Posterior cingulate gyrus (tissue), 11 donors: Measurements from ENCODE around the gene MRGPRG.
"Not testable (repeated sequence)": the region's sequence is repeated elsewhere in the genome, so short reads cannot be mapped to it uniquely, and the experiment has no call there.

Experiments used
- DNase-seq, 10 donors: peaks; one replicate each; pipeline versions ENCODE4 v3.0.0 to v3.0.0-alpha.2; 2020 to 2021; ENCODE audit warnings: mixed read lengths in 3 of 10
- intact Hi-C: fragments of 100-400 bp; cut with DNase I; formaldehyde crosslinking; loops from one replicate; pipeline ENCODE4 v1.15.1; 2023

MRGPRG gene, protein sequence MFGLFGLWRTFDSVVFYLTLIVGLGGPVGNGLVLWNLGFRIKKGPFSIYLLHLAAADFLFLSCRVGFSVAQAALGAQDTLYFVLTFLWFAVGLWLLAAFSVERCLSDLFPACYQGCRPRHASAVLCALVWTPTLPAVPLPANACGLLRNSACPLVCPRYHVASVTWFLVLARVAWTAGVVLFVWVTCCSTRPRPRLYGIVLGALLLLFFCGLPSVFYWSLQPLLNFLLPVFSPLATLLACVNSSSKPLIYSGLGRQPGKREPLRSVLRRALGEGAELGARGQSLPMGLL

DNA sequence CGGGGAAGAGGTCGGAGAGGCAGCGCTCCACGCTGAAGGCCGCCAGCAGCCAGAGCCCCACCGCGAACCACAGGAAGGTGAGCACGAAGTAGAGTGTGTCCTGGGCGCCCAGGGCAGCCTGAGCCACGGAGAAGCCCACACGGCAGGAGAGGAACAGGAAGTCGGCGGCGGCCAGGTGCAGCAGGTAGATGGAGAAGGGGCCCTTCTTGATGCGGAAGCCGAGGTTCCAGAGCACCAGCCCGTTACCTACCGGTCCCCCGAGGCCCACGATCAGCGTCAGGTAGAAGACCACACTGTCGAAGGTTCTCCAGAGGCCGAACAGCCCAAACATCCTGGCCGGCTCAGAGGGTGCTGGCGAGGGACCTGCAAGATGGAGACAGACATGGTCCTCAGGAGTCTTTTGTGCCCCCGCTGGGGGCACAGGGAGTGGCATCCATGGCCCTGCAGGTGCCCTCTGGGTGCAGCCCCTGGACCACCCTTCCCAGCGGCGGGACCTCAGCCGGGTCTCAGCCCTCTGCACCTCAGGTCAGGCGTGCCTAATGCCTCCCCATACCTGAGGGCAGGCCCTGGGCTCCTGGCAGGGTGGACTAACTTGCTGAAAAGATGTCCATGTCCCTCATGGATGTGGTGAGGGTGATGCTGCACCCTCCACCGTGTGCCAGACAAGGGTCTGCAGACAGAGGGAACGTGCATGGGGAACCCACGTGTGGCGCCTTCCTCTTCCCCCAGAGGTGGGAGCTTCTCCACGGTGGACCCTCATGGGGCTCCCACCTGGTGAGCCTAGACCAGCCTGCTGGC, at the start of gene MRGPRG:
TSS of gene MRGPRG (minus strand) at position 331 of the 798 bp plus-strand sequence. CDS start at position 331, 0 bp downstream.
- intact Hi-C loops = loop anchor here (5.0 to 10.0 kb wide), 3 partner anchors 51 to 124 kb away; partner anchors contain the start of gene OSBPL5
- peak in 6 of 10 donors; percentile 4 to 80 (median 30) for DNase-seq

DNA sequence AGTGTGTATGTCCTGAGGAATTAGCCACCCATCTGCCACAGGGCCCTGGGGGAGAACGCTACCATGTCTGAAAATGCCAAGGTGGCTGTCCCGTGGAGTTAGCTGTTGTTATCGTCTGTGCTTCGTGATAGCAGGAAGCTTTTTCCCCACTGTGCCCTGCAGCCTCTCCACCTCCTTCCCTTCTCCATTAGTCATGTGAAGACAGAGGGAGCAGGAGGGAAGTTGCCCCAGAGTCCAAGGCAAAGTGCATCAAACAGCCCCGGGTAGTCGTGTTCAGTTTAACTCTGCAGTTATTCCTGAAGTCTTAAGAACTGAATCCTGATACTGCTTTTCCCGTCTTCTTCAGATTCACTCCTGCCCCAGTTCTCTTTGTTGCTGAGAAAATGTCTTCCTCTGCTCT, 43.9 kb upstream of the MRGPRG start:
- DNase-seq, intact Hi-C loops: not testable (repeated sequence)

DNA sequence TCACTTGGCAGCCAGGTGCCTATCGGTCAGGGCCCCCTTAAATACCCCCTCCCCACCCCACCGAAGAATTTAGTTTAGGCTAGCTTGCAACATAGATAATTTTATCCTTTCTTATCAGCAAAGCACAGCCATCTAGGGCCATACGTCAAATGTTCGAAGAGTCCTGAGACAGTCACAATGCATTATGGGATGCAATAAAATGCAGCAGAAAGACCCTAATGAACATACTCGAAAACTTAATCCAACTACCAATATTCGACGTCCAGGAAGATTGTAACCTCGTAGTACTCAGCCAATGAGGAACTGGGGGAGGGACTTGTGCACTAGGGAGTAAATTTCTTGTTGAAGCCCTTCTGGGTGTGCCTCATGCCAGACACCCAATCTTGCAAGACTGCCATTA, 43.2 kb upstream of the MRGPRG start:
- DNase-seq, intact Hi-C loops: not testable (repeated sequence)

DNA sequence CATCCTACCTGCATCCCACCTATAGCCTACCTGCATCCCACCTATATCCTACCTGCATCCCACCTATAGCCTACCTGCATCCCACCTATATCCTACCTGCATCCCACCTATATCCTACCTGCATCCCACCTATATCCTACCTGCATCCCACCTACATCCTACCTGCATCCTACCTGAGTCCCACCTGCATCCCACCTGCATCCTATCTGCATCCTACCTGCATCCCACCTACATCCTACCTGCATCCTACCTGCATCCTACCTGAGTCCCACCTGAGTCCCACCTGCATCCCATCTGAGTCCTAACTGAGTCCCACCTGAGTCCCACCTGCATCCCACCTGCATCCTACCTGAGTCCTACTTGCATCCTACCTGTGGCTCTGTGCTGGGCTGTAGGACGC, 38.9 kb upstream of the MRGPRG start:
- DNase-seq, intact Hi-C loops: not testable (repeated sequence)

DNA sequence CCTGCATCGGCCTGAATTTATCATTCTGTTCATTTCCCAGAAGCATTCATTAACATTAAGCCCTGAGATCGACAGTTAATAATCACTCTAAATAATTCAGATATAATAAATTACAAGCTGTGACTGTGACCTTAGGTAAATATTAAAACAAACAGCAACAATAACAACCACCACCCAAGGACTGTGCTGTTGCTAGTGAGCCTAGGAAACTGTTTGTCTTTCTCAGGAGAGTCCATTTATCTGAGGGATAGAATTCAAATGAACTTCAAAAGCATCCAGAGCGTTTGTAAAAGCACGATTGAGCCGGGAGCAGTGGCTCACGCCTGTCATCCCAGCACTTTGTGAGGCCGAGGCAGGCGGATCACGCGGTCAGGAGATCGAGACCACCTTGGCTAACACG, 36.6 kb upstream of the MRGPRG start:
- DNase-seq, intact Hi-C loops: not testable (repeated sequence)

DNA sequence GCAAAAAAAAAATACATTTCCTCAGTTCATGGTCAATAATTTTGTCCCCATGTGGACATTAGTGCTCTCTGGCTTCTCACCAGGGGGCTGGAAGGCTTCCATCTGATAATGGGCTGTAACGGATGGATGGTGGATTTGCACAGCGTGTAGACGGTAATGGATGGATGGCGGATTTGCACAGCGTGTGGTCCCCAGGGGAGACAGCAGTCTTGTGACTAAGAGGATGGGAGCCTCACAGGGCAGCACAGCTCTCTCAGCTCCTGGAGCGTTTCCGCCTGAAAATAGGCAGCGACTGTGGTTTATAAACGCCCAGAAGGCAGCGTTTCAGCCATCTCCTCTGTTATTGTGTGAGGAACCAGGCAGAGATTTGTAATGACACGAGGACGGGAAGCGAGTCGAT, 36.2 kb upstream of the MRGPRG start:
- DNase-seq, intact Hi-C loops: not testable (repeated sequence)

DNA sequence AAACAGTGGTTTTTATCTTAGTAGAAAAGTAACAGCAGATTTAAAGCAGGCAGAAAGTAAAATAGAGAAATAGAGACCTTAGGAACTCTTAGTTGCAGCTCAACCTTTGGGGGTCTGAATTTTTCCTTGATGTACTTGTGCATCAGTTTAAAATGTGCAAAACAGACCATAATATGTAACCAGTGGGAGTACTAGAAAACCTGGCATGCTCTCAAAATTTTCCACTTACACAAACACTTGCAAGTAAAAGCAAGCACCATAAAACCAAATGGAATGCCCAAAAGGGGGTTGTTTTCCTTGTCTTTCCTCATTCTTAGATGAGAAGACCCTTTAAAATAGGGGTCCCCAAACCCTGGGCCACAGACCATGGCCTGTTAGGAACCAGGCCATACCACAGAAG, 26.5 kb upstream of the MRGPRG start:
- intact Hi-C loops = no loop called here
- DNase-seq = no peak

DNA sequence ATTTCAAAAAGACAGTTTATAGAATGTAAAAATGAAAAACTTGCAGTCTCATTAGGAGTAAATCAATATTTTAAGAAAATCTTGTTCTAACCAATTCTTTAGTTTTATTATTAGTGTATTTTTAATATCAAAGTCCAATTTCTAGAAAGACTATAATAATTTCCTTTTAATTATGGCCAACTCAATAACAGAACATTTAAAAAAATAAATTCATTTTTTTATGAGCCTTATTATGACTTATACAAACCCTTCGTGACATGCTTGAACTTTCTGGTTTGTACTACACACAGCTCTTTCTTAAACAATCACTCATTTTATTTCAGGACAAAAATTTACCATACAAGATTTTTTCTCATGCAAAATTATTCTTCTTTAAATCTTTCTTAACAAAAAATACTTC, 25.3 kb upstream of the MRGPRG start:
- DNase-seq = no peak
- intact Hi-C loops = no loop called here

DNA sequence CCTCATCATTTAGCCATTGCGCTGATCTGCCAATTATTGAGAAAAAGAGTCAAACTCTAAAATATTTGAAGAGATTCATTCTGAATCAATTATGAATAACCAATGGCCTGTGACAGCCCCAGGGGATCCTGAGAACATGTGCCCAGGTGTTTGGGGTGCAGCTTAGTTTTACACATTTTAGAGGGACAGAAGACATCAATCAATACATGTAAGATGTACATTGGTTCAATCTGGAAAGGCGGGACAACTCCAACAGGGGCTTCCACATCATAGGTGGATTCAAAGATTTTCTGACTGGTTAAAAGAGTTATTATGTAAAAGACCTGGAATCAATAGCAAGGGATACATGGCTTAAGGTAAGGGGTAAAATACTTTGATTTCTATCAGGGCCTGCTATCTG, 18.5 kb upstream of the MRGPRG start:
- intact Hi-C loops = no loop called here
- DNase-seq = no peak

DNA sequence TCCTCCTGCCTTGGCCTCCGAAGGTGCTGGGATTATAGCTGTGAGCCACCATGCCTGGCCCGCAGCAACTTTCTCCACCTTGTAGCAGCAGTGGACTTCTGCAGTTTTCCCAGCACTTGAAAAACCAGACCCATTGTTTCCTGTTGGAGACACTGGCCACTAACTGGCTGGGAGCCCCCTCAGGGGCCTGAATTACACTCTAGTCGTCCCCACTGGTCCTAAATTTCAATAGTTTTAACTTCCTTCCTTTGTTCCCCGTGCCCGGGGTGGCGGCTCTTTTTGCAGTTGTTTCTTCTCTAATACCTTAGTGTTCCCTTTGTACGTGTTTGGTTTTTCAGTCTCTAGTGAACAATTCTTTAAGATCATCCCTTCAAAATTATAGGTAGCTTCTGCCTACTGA, 16.2 kb upstream of the MRGPRG start:
- peak in 1 of 10 donors; percentile 74 for DNase-seq
- intact Hi-C loops = no loop called here

DNA sequence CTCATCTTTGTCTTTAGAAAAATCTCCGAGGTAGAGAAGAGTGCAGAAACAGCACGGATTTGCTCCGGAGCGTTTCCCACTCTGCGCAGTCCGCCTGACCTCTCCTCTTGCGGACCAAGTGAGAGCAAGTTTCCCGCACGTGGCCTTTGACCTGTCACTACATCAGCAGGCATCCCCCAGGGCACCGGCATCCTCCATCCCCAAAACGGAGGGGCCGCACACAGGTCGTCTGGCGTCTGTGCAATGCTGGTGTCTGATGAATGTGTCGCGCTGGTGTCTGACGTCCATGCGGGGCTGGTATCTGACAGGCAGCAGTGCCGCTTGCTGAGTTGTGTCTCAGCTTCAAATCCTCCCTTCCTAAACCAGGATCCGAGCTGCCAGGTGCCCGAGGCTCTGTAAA, 14.3 kb upstream of the MRGPRG start:
- peak in 1 of 10 donors; percentile 49 for DNase-seq
- intact Hi-C loops = no loop called here

DNA sequence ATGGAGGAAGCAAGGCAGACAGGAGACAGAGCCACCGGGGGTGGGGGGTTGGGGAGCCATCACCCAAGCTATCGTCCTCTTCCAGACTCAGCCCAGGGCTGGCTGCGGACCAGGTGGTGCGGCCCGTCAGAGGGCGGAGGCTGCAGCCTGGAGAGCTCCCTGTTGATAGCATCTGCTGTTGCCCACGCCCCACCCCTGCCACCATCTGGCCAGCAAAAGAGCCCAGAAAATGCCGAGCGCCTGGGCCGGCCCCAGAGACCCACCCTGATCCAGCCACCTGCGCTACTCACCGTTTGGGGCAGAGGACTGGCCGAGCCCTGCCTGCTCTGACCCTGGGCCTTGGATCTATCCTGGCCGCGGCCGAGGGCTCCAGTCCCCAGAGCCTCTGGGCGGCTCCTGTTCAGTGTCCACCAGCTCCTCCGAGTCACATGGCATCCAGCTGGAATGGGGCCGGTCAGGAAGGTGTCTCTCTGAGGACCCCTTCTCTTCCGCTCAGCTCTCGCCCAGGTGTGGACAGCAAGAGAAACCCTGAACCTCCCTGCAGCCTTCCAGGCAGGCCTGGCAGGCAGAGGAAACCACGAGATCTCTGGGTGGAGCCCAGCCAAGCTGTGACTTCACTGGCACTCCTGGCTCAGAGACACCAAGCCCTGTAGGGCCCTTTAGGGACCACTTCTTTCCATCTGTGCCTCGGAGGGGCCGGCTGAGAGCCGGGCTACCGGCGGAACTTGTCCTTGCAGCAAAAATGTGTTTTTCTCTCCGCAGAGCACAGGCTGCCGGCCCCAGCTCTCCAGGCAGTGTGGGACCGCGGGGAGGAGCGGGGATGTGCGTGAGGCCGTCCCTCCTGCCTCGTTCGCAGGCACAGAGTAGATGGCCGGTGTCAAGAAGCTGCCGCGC, 13.5 kb upstream of the MRGPRG start, which contains the start of gene MRGPRE:
TSS of gene MRGPRE (minus strand) at position 567 of the 894 bp plus-strand sequence. CDS start 3,618 bp downstream, outside the sequence.
- intact Hi-C loops = no loop called here
- peak in 3 of 10 donors; percentile 77 to 87 (median 78) for DNase-seq

DNA sequence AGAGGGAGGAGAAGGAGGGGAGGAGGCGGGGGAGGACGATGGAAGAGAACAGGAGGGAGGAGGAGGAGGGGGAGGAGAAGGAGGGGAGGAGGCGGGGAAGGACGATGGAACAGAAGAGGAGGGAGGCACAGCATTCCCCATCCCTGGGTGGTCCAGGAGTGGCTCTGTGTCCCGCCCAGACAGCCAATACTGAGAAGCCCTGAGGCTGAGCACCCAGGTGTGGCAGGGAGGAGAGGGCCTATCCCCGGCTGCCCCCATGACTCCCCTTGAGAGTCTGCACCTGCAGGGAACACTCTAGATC, 12.9 kb upstream of the MRGPRG start:
- DNase-seq = no peak
- intact Hi-C loops = no loop called here

DNA sequence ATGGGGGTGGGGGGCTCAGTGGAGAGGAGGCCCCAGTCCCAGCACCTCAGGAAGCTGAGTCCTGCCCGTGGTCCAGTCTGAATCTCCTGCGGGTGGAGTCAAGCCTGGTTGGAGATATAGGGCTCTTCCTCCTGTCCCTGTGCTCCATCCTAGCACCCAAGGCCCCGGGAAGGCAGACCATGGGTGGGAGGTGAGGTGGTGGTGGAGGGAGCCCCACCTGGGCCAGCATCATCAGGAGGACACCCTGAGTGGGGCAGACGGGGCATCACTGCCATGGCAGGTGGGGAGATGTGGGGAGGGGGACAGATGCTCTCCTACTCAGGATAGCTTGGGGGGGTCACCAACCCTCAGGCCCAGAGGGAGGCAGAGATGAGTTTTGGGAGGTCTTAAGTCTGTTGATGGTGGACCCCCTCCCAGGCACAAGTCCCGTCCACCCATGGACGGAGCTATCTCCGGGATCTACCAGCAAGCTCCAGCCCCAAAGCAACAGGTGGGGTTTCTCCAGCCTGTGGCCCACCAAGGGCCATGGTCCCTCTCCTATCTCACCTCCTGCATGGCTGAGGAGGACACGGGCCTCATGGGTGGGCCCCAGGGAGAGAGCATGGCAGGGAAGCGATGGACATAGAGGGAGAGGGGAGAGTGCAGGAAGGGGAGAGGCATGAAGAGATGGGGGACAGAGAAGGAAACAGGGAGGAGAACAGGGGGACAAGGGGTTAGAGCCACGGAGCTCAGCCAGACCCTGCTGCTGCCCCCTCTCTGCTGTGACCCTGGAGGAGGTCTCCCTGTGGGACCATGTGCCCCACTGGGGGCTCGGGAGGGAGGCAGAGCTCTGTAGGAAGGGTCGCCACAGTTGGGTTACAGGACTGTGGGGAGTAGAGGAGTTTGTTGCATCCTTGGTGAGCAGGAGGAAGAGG, 12.3 kb upstream of the MRGPRG start:
- DNase-seq = peak in 3 of 10 donors; percentile 47 to 73 (median 66)
- intact Hi-C loops = no loop called here

DNA sequence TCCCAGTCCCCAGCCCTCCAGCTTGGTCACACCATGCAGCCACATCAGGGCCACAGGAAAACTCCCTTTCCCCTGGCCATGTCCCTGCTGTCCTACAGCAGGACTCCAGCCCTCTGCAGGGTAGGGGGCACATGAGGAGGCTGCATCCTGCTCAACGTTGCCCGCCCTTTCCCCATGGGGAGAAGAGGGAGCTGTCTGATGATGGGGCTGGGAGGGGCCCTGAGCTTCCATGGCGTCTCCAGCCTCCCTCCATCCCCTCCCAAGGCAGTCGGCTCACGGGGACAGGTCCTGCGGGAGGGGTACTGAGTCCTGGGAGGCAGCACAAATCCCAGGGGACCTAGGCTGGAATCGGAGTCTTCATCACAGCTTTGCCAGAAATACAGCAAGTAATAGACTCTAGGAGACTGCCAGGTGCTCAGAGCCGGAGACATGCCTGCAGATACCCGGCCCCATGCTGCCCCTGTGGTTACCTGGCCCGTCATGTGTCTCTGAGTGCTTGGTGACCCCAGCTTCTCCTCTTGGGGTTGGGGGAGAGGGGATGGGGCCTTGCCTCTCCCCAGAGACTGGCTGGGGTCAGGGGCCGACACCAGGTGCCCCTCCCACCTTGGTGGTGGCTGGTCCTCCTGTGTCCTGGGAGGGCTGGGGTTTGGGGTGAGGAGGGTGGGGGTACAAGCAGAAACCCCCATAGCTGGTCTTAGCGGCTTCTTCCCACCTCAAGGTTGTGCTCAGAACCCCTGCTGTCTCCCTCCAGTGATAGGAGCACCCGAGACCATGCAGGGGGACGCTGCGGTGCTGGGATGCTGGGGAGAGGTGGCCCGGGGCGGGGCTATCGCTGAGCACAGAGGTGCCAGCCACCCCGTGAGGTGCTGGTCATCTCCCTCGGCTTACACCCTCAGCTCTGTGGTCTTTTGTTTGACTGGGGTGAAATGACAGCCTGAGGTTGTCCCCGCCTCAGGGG, 11.3 kb upstream of the MRGPRG start:
- intact Hi-C loops = no loop called here

DNA sequence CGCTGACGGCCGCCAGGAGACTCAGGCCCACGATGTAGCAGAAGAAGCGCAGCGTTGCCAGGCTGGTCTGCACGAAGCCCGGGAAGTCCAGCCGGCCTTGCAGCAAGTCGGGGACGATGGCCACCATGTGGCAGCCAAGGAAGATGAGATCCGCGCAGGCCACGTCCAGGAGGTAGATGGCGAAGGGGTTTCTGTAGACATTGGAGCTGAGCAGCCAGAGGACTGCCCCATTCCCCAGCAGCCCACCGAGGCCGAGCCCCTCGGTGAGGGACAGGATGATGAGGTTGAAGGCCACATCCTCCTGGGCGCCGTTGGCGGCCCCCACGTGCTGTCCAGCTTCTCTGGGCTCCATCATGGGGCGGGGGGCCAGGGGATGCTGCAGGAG, 9.8 kb upstream of the MRGPRG start:
- peak in 3 of 10 donors; percentile 63 to 78 (median 69) for DNase-seq
- intact Hi-C loops = no loop called here

More for the DNA sequence above, 11.3 kb upstream of the MRGPRG start:
- peak in 3 of 10 donors; percentile 39 to 82 (median 55) for DNase-seq

DNA sequence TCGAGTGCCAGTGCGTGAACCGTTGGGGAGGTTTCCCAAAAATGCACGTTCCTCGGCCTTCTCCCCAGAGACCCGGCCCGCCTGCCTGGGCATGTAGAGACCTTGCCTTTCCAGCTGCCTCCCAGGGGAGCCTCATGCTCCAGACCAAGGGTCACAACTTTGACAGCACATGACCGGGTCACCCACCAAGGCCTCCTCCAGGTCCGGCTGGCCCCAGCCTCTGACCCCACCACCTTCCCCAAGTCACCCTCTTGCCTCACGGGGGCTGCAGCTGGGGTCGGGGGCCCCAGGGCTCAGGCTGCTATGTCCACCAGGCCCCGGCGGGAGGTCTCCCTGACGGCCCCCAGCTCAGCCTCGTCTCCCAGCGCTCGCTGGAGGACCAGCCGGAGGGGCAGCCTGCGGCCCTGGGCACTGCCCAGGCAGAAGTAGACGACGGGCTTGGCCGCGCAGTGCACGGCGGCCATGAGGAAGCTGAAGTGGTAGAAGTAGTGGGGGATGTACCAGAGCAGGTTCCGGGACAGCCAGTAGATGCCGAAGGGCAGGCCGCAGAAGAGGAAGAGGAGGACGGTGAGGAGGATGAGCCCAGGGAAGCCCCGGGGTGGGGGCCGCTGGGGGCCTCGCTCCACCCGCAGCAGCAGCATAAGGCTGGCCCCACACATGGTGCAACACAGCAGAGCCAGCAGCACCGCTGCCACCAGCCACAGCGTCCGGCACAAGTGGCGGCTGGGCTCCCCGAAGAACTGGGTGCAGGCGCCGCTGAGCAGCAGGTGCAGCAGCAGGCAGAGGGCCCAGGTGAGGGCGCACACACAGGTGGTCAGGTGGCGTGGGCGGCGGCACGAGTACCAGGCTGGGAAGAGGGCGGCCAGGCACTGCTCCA, 9.2 kb upstream of the MRGPRG start:
- DNase-seq = peak in 3 of 10 donors; percentile 65 to 83 (median 79)
- intact Hi-C loops = no loop called here
